CD4-positive, alpha-beta T cell treated with Interleukin-6 for 4 hours (primary cell): ENCODE measurements around the gene TBXAS1.

Experiments
- DNase-seq: peaks from one replicate; pipeline ENCODE4 v3.0.0-alpha.2; 2020; ENCODE audit warnings: mixed read lengths

TBXAS1 gene

DNA sequence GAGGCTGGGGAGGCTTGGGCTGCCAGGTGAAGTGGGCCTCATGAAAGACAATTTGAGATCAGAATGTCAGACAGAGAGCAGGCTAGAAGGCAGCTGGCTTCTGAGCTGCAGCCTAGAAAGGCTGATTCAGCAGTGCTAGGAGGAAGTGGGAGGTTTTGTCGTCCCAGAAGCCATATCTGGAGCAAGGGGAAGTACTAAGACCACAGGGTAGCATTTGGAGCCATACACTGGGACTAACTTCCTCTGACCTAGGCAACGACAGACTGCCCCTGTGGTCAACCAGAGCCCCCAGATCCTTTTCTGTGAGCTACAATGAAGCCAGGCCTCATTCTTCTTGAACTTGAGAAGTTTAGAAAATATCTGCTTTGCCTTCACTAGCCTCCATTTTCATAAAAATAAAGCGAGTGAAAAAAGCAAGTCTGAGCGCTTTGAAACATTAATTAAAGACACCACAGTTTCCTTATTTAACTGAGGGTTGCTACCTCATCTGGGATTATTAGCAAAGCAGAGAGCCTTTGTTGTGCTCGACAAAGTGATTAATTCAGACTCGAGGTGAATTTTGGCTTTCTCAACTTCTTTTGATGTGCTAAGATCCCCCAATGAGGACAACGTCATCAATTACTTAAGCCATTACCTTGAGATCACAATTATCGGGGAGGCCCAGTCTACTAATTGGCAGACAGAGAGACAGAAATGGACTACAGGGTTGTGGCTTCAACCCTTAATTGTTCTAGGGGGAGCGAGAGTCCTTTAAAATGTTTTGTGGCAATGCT lies 26.6 kb downstream of the TBXAS1 start:
- DNase-seq, result peak; percentile 12

DNA sequence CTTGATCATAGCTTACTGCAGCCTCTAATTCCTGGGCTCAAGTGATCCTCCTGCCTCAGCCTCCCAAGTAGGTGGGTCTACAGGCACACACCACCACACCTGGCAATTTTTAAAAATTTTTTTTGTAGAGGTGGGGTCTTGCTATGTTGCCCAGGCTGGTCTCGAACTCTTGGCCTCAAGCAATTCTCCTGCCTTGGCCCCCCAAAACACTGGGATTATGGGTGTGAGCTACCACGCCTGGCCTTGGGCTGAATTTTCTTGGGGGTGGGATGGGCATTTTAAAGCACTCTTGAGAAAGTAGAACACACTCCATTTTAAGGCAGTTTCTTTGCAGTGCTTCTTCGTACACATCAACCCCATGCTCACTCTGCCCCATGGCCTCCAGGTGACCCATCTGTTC lies 28.7 kb downstream of the TBXAS1 start:
- DNase-seq, result no peak

DNA sequence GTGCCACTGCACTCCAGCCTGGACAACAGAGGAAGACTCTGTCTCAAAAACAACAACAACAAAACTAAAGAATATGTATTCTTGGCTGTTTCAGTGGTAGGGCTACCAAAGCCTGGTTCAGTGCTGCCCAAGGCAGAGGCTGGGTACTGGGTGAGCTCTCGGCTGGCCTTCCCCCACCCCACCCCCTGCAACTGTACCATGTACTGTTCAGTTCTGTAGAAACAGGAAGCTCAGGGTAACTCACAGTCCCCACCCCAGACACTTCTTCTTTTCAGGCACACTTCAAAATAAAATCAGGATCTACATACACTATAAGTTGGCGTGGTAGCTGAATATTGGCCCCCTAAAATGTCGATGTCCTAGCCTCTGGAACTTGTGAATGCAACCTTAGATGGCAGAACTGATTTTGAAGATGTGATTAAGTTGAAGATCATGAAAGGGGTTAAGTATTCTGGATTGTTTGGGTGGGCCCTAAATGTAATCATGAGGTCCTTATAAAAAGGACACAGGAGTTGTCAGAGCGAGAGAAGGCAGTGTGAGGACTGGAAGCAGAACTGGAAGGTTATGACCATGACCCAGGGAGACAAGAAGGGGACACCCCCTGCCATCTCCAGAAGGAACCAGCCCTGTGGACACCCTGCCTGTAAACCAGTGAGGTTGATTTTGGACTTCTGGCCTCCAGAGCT lies 31.2 kb downstream of the TBXAS1 start:
- DNase-seq, result no peak

DNA sequence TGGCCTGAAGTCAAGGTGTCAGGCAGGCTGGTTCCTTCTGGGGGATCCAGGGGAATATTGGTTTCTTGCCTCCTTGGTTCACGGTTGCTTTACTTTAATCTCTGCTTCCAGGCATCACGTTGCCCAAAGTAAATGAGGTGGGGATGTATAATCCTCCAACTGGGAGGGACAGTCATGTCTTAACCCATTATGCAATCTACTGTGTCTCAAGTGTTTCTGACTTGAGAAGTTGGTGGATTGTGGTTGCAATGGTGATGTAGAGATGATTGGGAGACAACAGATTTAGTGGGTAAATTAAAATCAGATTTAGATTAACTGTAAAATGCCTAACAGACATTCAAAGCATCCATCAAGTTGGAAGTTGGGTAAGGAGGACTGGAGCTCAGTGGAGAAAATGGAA lies 32.7 kb downstream of the TBXAS1 start:
- DNase-seq, result no peak

DNA sequence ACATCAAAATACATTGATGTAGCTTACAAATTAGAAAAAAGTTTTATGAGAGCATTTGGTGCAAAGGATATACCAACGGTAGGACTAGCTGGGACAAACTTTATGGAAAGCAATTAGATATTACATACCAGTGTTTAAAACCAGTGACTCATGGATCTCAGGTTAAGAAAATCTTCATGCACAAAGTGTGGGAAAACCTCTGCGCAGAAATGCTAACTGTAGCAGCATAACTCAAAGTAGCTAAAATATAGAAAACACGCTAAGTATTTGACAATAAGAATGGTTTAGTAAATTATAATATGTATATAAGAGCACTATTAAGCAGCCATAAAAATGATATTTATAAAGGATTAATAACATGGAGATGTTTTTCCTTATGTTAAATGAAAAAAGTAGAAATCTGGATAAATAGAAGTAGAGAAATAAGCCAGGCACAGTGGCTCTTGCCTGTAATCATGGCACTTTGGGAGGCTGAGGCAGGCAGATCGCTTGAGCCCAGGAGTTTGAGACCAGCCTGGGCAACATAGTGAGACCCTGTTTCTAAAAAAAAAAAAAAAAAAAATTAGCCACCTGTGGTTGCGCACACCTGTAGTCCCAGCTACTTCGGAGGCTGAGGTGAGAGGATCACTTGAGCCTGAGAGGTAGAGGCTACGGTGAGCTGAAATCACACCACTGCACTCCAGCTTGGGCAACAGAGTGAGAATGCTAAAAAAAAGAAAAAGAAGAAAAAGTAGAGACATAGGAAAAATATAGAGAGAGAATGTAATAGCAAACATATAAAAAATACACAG lies 37.2 kb downstream of the TBXAS1 start:
- no peak for DNase-seq

DNA sequence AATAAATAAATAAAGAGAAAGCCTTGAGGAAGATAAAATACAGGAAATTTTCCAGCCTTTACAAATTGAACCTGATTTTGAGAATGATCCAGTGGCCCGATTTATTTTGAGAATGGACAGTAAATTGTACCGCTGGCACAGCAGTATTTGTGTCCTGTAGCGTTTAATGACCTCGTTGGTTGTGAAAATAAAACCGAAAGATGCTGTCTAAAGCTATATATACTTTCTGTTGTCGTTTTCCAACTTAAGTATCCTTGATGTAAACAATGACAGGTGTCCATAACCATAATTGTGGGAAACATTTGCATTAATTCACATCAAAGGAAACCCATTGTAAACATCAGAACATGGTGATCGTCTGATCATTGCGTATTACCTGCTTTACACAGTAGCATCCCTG lies 38.8 kb downstream of the TBXAS1 start:
- DNase-seq, result no peak

DNA sequence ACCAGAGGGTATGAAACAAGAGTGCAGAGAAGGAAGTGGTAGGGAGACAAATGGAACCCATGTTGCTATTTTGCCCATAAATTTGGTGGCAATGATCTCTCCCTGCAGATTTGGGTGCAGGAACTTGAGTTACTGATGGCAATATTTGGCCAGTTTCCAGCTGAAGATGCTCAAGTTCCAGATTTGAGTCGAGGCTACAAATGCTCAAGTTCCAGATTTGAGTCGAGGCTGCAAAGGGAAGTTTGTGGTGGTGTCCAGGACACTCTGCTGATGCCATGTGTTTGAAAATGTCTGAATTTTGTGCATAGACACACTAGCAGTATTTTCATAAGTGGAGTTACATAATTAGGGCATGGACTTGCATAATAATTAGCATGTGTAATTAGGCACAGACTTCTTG lies 40.8 kb downstream of the TBXAS1 start:
- no peak for DNase-seq

DNA sequence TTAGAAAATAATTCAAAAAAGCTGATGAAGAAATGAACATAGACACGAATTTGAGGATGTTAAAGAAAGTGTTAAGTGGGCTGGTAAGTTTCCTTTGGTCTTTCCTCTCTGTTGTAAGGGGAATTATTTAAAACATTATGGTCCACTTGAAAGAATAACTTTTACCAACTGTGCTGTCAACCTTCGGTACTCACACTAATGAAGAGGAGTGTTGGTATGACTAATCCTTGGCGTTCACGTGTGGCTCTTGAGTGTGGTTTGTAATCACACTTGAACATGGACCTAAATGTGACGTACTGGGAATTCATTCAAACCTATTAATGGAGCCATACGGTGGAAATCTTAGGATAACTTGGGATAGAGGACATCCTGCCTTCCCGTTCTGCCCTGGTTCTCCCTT lies 41.3 kb downstream of the TBXAS1 start:
- no peak for DNase-seq

DNA sequence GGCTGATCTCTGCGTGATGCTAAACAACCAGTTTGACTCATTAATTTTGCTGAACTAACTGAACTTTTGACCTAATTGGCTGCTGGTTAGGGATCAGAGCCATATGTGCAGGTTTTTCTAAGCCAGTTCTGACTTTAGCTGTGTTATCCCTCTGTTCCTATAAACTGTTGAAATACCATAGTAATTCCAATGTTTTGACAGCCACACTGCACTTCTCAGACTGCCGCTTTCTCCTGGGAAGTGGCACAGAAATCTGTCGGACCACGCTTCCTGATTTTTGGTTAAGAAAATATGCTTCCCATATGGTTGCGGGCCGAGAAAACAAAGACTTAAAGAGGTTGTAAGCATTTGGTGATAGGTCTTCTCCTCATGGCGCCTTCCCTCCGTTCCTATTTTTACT lies 42.3 kb downstream of the TBXAS1 start:
- DNase-seq, result no peak

DNA sequence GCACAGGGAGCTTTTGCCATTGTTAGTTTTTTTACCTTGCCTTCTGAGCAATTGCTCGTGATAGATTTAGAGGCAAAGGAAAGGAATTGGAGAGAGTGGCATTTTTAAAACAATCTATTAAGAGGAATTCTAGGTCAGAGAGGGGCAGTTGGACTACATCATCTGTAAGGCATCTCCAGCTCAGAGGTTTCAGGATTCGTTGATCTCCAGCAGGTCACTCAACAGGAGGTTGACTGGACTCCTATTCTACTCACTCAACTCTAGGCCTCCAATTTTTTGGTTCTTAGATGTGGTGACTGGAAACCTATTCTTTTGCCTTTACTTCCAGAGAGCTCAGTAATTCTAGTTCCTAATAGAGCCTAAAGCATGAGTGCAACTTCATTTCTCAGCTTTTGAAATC lies 42.8 kb downstream of the TBXAS1 start:
- no peak for DNase-seq

DNA sequence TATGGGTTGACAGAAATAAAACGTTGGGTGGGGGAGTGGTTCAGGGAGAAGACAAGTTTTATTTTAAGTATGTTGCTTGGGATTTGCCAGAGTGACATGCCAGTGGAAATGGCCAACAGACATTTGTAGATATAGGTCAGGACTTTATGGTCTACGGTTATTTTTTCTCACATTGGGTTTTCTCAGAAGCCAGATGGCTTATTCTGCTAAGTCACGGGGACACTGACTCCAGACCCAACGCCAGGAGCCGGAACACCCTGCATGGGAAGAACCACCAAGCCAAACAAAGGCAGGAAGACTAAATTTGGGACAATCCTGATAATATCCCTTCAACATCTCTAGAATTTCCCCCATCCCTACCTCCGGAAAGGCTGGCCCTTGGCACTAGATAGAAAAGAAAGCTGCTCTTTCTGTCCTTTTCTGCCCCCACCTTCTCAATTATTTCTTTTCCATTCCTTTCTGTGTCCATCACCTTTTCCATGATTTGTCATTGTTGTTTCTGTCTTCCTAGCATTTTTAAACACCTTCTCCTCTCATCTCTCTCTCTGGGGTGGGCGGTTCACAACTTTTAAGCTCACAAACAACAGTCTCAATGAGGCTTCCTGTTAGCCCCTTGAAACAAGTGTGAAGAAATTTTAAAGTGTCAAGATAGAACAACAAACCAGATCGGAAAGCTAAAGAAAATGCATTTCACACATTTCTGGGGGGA lies 44.7 kb downstream of the TBXAS1 start:
- DNase-seq, result no peak

DNA sequence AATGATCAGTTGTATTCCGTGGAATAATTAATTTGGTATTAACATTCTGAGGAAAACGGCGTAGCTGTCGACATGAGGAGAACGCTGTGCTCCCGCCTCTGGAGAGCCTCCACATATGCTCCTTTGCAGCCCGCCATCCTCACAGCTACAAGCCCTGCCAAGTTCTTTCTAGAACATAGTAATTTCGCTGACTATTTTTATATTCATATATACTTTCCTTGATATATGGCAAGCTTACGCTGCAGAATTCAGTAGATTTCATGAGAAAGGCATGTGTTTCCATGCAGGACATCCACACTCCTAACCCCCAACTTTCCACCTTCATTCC lies 45.2 kb downstream of the TBXAS1 start:
- no peak for DNase-seq

DNA sequence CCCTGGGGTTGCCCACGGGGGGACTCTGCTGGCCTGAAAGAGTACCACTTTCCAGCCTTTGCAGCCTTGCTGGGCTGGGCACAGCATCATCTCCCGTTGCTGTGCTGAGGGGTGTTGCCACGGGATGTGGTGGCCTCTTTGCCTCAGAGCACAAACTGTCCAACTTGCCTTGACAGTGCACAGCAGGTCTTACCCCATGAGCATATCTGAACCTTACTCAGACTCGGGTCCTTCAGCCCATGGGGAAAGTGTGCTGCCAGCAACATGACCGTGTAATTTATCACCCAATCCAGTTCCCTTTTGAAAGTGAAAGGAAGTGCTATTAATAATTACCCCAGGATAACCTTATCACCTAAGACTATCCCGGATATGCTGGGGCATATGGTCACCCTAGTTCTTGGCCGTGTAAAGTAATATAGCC lies 46.8 kb downstream of the TBXAS1 start:
- DNase-seq, result no peak

DNA sequence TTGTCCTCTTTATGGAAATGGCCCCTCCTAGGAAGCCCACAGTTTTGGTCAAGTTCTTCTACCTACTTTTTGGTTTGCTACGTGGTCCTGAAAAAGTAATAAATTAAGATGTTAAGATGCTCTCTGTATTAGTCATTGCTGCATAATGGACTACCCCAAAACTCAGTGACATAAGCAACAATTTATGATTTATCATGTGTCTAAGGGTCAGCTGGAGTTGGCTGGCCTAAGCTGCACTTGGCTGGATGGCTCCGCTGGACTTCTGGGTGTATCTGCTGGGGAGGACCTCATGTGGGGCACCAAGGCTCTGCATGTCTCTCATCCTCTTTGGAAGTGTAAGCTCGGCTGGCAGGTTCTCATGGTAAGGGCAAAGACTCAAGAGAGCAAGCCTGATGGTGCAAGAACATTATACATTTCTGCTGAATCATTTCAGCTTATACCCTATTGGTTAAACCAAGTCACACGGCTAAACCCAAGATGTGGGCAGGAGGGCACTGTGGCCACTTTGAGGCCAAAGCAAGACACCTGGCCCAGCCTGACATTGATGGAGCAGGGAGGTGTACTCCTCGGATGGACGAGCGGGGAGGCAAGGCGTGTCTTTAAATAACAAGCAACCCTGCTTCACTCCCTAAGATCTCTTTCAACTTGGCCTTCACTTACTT lies 47.7 kb downstream of the TBXAS1 start:
- no peak for DNase-seq

DNA sequence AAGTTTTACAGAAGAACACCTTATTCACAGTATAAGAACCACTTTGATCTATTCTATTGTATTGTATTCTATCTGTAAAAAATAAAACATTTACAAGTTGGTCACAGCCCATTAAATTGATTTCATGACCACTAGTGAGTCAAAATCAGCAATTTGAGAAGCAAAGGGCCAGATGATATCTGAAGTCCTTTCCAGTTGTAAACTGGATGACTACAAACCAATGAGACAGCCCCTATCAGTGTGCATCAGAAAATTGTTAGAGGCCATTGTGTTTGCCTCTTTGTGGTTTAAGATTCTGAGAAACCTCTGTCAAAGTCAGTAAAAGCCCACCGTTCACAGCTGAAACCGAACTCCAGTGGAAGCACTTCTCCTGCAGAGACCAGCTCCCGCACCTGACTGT lies 54.8 kb downstream of the TBXAS1 start:
- no peak for DNase-seq

DNA sequence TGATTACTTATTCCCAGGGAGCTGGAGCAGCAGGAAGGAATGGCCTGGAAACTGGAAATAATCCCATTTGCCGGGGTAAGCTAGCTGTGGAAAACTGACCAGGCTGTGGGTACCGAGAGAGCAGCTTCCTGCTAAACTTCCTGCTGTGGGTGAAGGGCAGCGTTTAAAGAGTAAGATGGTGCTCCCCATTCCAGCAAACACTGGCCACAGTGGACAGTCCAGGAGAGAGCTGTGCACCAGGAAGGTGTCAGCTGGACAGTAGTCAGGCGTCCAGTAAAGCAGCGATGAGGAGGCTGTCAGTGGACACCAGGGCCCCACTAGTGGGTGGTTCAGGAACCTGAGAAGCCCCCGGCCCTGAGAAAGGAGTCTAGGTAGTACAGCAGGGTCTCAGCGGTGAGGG lies 55.4 kb downstream of the TBXAS1 start:
- no peak for DNase-seq

DNA sequence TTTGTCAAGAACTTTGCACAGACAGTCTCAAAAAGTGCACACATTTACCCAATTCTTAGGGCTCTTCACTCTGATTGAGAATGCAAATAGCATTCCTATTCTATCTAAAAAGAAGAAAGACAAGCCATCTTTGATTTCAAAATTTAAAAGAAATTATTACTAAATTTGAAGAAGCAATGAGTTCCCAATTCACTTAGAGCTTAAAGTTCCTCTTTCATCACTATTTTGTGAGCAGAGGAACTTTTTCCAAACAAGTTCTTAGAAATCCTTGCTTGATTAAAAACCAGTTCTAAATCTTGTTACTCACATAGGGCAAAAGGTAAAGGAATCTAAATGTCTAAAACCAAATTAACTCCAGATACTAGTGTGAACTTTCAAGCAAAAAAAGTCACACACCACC lies 56.4 kb downstream of the TBXAS1 start:
- no peak for DNase-seq

DNA sequence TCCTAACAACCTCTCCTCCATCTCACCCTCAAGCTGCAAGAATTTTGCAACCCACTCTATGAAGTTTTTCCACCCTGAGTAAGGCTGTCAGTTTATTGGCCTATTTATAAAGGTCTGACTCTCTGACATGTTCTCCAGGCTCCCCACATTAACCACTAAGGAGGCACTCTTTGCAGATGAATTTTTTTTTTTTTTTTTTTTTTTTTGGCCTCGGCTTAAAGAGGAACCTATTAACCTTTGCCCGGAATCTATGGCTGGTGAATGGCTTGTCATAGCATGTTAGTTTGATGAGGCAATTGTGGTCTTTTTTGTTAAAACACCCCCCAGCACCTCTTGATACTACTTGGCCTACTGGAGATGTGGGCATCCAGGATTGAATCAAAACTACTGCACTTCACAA lies 57.1 kb downstream of the TBXAS1 start:
- no peak for DNase-seq

DNA sequence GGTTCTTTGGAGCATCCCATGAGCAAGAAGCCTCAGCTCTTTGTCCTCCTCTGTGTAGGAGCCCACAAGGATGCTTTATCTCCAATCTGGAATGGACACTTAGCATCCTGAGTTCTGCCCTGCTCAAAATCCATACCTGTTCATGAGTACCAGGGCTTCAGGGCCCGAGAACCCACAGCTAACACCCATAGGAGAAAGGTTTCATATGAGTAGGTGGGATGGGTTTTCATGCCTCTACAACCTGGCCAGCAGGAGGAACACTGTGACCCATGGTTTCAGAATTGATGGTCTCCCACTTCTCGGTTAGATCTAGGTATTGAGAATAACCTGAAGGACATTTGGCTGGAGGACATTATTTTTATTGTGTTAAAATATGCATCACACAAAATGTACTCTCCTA lies 57.8 kb downstream of the TBXAS1 start:
- no peak for DNase-seq

DNA sequence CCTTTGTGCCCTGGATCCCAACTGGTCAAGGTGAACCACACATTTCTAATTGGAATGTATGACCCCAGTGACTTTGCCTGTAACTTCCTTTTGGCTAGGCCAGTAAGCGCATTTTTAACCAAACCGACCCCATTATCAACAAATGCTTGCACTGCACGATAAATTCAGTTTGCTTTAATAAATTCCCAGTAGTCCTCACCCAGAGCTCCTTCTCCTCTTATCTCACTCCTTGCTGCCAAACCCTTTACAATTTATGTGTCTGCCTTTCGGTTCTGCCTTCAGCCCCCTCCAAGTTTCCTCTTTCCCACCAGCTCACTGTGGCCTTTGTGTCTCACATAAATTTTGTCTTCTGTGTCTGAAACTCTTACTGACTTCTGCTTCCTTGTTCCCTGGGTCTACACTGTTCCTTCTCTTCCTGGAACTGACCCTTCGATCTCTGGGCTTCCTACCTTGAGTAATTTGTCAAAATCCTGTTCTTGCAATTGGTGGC lies 59.0 kb downstream of the TBXAS1 start:
- DNase-seq, result no peak

DNA sequence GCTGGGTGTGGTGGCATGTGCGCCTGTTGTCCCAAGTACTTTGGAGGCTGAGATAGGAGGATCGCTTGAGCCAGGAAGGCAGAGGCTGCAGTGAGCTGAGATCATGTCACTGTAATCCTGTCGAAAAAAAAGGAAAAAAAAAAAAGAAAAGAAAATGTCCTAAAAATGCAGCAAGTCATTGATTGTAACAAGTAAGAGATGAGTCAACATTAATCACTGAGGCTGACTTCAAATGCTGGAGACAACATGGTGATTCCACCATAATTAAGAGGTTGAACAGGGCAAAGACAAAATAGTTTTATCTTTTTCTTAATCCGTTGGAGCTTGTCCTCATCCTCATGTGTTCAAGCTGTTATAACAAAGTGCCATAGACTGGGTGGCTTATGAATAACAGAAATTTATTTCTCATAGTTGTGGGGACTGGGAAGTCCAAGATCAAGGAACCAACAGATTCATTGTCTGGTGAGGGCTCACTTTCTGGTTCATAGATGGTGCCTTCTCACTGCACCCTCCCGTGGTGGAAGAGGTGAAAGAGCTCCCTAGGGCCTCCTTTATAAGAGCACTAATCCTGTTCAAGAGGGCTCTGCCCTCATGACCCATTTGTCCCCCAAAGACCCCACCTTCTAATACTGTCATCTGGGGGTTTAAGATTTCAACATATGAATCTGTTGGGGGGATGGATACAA lies 60.3 kb downstream of the TBXAS1 start:
- DNase-seq, result no peak

DNA sequence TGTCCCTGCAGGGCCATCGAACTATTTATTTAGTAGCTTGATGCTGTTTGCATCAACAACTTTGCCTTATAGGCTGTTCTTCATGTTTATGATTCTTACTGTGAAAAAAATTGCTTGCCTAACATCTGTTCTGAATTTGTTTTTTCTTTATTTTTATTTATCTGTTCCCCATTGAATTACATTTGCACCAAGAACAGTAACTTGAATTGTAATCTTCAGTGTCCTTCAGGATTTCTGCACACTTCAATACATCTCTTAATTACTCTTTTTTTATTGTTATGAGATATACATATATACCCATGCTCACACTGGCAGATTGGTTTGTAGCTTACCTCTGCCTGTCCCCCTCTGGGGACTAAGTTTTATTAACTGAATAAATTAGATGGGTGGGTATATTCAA lies 64.4 kb downstream of the TBXAS1 start:
- no peak for DNase-seq
